HG02759 (cell line): Measurements from ENCODE around the gene C12orf57.

ENCODE experiments used
- ATAC-seq: cut with Tn5 transposase; IDR thresholded peaks from one replicate; pipeline ENCODE4 v1.9.1; 2021; ENCODE audit warnings: mild to moderate bottlenecking, moderate library complexity; ENCODE audit not compliant: unreplicated experiment

Gene C12orf57

DNA sequence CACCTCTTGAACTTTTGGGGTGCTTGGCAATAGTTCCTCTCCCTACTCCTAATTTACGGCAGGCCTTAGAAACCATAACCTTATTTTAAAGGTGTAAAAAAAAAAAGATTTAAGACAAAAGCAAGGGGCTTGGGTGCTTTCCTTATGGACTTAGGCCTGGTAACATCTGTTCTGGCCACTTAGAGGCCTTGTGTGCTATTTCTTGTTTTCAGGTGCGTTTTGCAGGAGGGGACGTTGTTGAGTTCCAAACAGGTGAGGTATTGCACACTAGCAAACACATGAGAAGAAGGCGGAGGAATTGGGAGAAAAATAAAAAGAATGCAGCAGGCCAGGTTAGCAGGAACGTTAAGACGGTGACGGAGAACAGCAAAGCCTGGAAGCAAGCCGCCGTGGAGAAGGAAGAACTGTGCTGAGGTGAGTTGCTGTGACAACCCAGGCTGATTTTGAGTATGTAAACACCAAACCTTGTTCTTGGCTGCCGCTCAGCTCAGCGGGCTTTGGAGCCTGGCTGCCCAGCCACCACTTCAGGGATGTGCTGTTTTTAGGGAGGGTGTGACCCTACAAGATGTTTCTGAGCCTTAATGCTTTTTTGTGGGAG lies 44.2 kb downstream of the C12orf57 start:
- ATAC-seq, result no peak
